H9 (cell line): ENCODE data around the gene TADA2B. TPM values are rescaled to one million over a fixed set of nuclear protein-coding genes. Genes with fewer than 3 reads are reported as not detected.
A peak's percentile ranks its signal among the peaks of the same experiment; 100 is the strongest.

Experiments
- DNase-seq: peaks from one replicate; pipeline ENCODE4 v3.0.0-alpha.2; 2017
- H2AFZ ChIP-seq: one replicate; pipeline ENCODE4 v1.6.1; 2013; ENCODE audit warnings: mild to moderate bottlenecking, low read length, control low read depth, moderate library complexity
- H2AK5ac ChIP-seq: 2 replicates; pipeline ENCODE4 v1.6.1; 2013; ENCODE audit warnings: low read length, control low read depth, mixed read lengths; ENCODE audit not compliant: insufficient read length
- H2BK120ac ChIP-seq: one replicate; pipeline ENCODE4 v1.6.1; 2013; ENCODE audit warnings: low read depth, mild to moderate bottlenecking, low read length, control low read depth, inconsistent platforms; ENCODE audit not compliant: poor library complexity, severe bottlenecking
- H2BK12ac ChIP-seq: 2 replicates; pipeline ENCODE4 v1.6.1; 2013; ENCODE audit warnings: low read length, control low read depth, mixed read lengths, low read depth; ENCODE audit not compliant: insufficient read length
- H2BK15ac ChIP-seq: 2 replicates; pipeline ENCODE4 v1.6.1; 2013; ENCODE audit warnings: low read depth, low read length, control low read depth
- H2BK20ac ChIP-seq: one replicate; pipeline ENCODE4 v1.6.1; 2013; ENCODE audit warnings: low read depth, mild to moderate bottlenecking, low read length, control low read depth, inconsistent platforms; ENCODE audit not compliant: poor library complexity, severe bottlenecking
- H2BK5ac ChIP-seq: 2 replicates; pipeline ENCODE4 v1.6.1; 2013; ENCODE audit warnings: low read length, control low read depth, mixed read lengths; ENCODE audit not compliant: insufficient read length
- H3K14ac ChIP-seq: 2 replicates; pipeline ENCODE4 v1.6.1; 2013; ENCODE audit warnings: low read length, control low read depth; ENCODE audit not compliant: insufficient read depth
- H3K18ac ChIP-seq: 2 replicates; pipeline ENCODE4 v1.6.1; 2013; ENCODE audit warnings: low read depth, mild to moderate bottlenecking, mixed read lengths, low read length, control low read depth; ENCODE audit not compliant: insufficient read length
- H3K23ac ChIP-seq: 2 replicates; pipeline ENCODE4 v1.6.1; 2013; ENCODE audit warnings: low read length, control low read depth, mixed read lengths, low read depth; ENCODE audit not compliant: insufficient read length
- H3K23me2 ChIP-seq: 2 replicates; pipeline ENCODE4 v1.6.1; 2013; ENCODE audit warnings: low read depth, mild to moderate bottlenecking, mixed read lengths, low read length, control low read depth; ENCODE audit not compliant: insufficient read length, poor library complexity, severe bottlenecking
- H3K27ac ChIP-seq: 2 replicates; pipeline ENCODE4 v1.5.1; 2013; ENCODE audit warnings: low read length, control low read depth, mixed read lengths, low read depth; ENCODE audit not compliant: insufficient read length
- H3K27me3 ChIP-seq: 2 replicates; pipeline ENCODE4 v1.6.1; 2013; ENCODE audit warnings: low read length, control low read depth, inconsistent platforms; ENCODE audit not compliant: insufficient read depth
- H3K4ac ChIP-seq: 2 replicates; pipeline ENCODE4 v1.6.1; 2013; ENCODE audit warnings: low read depth, mild to moderate bottlenecking, control low read depth, inconsistent platforms, low read length, moderate library complexity
- H3K4me1 ChIP-seq: 2 replicates; pipeline ENCODE4 v1.6.1; 2013; ENCODE audit warnings: low read length, control low read depth, inconsistent platforms; ENCODE audit not compliant: insufficient read depth
- H3K4me2 ChIP-seq: 2 replicates; pipeline ENCODE4 v1.6.1; 2013; ENCODE audit warnings: low read length, control low read depth, mixed read lengths; ENCODE audit not compliant: insufficient read length, insufficient read depth
- H3K56ac ChIP-seq: 2 replicates; pipeline ENCODE4 v1.6.1; 2013; ENCODE audit warnings: low read depth, mild to moderate bottlenecking, mixed read lengths, low read length, control low read depth; ENCODE audit not compliant: insufficient read length
- H3K79me1 ChIP-seq: 2 replicates; pipeline ENCODE4 v1.6.1; 2013; ENCODE audit warnings: low read depth, mild to moderate bottlenecking, moderate library complexity, low read length, control low read depth, inconsistent platforms; ENCODE audit not compliant: insufficient read depth, poor library complexity, severe bottlenecking
- H3K79me2 ChIP-seq: 2 replicates; pipeline ENCODE4 v1.6.1; 2013; ENCODE audit warnings: low read length, control low read depth, inconsistent platforms; ENCODE audit not compliant: insufficient read depth
- H3K9ac ChIP-seq: 2 replicates; pipeline ENCODE4 v1.6.1; 2013; ENCODE audit warnings: low read length, control low read depth, mixed read lengths; ENCODE audit not compliant: insufficient read length; ENCODE audit errors: extremely low read depth
- H3K9me3 ChIP-seq: one replicate; pipeline ENCODE4 v1.6.1; 2013; ENCODE audit warnings: low read depth, low read length, inconsistent platforms; ENCODE audit not compliant: control insufficient read depth
- H3T11ph ChIP-seq: one replicate; pipeline ENCODE4 v1.6.1; 2013; ENCODE audit warnings: mild to moderate bottlenecking, low read length, control low read depth, inconsistent platforms
- H4K20me1 ChIP-seq: one replicate; pipeline ENCODE4 v1.6.1; 2013; ENCODE audit not compliant: control insufficient read depth, insufficient read length, insufficient read depth
- H4K5ac ChIP-seq: 2 replicates; pipeline ENCODE4 v1.6.1; 2013; ENCODE audit warnings: low read depth, mild to moderate bottlenecking, mixed read lengths, low read length, control low read depth; ENCODE audit not compliant: insufficient read length
- H4K8ac ChIP-seq: replicated peaks from 2 replicates; pipeline ENCODE4 v1.6.1; 2013; ENCODE audit warnings: low read length, control low read depth, mixed read lengths, low read depth; ENCODE audit not compliant: insufficient read length
- H4K91ac ChIP-seq: 2 replicates; pipeline ENCODE4 v1.6.1; 2013; ENCODE audit warnings: low read depth, mild to moderate bottlenecking, moderate library complexity, mixed read lengths, low read length, control low read depth; ENCODE audit not compliant: insufficient read length
- H3K27ac Mint-ChIP-seq, 3 experiments: 2 replicates in 2 of 3; 3 replicates in 1 of 3; pipeline ENCODE4 v1.8.0; 2020 to 2021; ENCODE audit warnings: mixed read lengths in 3 of 3, mild to moderate bottlenecking in 1 of 3, moderate library complexity in 1 of 3
- H3K27me3 Mint-ChIP-seq: 2 replicates; pipeline ENCODE4 v1.8.0; 2021; ENCODE audit warnings: low read depth, mild to moderate bottlenecking, moderate library complexity, mixed read lengths
- H3K36me3 Mint-ChIP-seq, 3 experiments: 2 replicates in 2 of 3; 3 replicates in 1 of 3; pipeline ENCODE4 v1.8.0; 2020 to 2021; ENCODE audit warnings: low read depth in 3 of 3, mixed read lengths in 3 of 3; ENCODE audit not compliant: insufficient read depth in 1 of 3
- H3K4me1 Mint-ChIP-seq, 2 experiments: 2 replicates each; pipeline ENCODE4 v1.8.0; 2020; ENCODE audit warnings: mixed read lengths in 2 of 2
- H3K4me3 Mint-ChIP-seq, 2 experiments: 2 replicates in 1 of 2; 3 replicates in 1 of 2; pipeline ENCODE4 v1.8.0; 2020 to 2021; ENCODE audit warnings: mild to moderate bottlenecking in 2 of 2, mixed read lengths in 2 of 2, moderate library complexity in 1 of 2
- H3K9me3 Mint-ChIP-seq, 2 experiments: 2 replicates in 1 of 2; 3 replicates in 1 of 2; pipeline ENCODE4 v1.8.0; 2020; ENCODE audit warnings: mild to moderate bottlenecking in 2 of 2, mixed read lengths in 2 of 2, moderate library complexity in 1 of 2
- whole genome bisulfite sequencing: extraction: QIAGEN DNeasy Blood & Tissue Kit; methylation state at CpG from one replicate; pipeline ENCODE4 v1.1.7; 2013; ENCODE audit warnings: missing lambda C conversion rate, low lambda C conversion rate, mixed read lengths; ENCODE audit not compliant: insufficient read length; ENCODE audit errors: extremely low coverage; 5-methylcytosine and 5-hydroxymethylcytosine counted together
- total RNA-seq: library from RNA; stranded (reverse); gene quantifications from 2 replicates; pipeline ENCODE4 v1.2.1, GENCODE V29; 2021
- TF ChIP-seq, protein P1 (sequence below): fragments of 200-600 bp; sonication (generic); conservative IDR thresholded peaks from 3 replicates; pipeline ENCODE4 v1.8.0; 2021; ENCODE audit warnings: antibody characterized with exemption, mild to moderate bottlenecking

TADA2B gene
- total RNA-seq, 1 experiment from 2014 or later, result 14.0 TPM

DNA sequence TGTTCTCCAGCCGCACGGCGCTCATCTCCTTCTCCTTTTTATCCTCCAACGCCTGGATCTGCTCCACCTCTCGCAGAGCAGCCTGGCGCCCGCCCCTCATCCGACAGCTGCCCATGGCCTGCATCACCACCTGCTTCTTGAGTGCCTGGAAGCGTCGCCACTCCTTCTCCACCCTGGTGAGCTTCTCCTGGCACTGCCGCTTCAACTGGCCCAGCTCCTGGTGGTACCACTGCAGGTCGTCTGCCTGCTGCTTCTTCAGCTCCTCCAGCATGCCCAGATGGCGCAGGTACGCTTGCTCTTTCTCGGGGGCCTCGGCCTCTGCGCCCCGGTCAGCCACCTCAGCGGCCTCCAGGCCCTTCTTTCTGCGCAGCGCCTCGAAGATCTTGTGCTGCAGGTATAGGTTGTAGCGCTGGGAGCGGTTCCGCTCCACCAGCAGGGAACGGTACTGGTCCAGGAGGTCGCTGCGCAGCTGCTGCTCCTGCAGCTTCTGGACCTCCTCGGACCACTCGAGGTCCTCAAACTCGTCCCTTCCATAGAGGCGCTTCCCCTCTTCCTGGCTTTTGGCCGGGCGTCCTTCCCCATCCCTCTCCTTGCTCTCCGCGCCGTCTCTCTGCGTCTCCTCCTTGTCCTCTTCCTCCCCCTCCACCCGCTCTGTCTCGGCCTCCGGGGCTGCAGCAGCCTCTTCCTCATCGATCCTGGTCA lies 1.2 kb upstream of the TADA2B start:
- H3K9ac ChIP-seq, result no peak overlapping the region
- Mint-ChIP-seq H3K27me3 (peaks cover 33% of the 10 kb centered on the region), H3K9me3 (no peaks in the 10 kb centered on the region), H3K4me1 (peaks cover 26 to 31% of the 10 kb centered on the region in 2 experiments), H3K4me3 (peak overlapping the region; percentile 75 to 90), H3K27ac (no peak overlapping the region; a peak in 1 of 7 replicates), H3K36me3 (no peaks in the 10 kb centered on the region; a peak in 1 of 7 replicates)
- no peak overlapping the region for H2BK120ac ChIP-seq
- no peak for DNase-seq
- no peak overlapping the region for H4K8ac ChIP-seq
- H3K79me2 ChIP-seq, result peaks cover 4% of the 10 kb centered on the region; the same call in 1 of the 2 replicates
- H4K5ac ChIP-seq, result no peak overlapping the region
- no peaks in the 10 kb centered on the region for H4K20me1 ChIP-seq
- H3K27me3 ChIP-seq, result peaks cover 12% of the 10 kb centered on the region; the same call in 1 of the 2 replicates
- H3K23ac ChIP-seq, result no peak overlapping the region
- H3K27ac ChIP-seq, result no peak overlapping the region
- no peak overlapping the region for H3K18ac ChIP-seq
- H2BK5ac ChIP-seq, result no peak overlapping the region
- H3K9me3 ChIP-seq, result no peaks in the 10 kb centered on the region
- H3K56ac ChIP-seq, result no peak overlapping the region
- no peak overlapping the region for H3K14ac ChIP-seq
- H3K4ac ChIP-seq, result no peak overlapping the region
- H2AFZ ChIP-seq, result no peak overlapping the region
- H3K79me1 ChIP-seq, result peaks cover 4% of the 10 kb centered on the region
- TF ChIP-seq, protein P1, sequence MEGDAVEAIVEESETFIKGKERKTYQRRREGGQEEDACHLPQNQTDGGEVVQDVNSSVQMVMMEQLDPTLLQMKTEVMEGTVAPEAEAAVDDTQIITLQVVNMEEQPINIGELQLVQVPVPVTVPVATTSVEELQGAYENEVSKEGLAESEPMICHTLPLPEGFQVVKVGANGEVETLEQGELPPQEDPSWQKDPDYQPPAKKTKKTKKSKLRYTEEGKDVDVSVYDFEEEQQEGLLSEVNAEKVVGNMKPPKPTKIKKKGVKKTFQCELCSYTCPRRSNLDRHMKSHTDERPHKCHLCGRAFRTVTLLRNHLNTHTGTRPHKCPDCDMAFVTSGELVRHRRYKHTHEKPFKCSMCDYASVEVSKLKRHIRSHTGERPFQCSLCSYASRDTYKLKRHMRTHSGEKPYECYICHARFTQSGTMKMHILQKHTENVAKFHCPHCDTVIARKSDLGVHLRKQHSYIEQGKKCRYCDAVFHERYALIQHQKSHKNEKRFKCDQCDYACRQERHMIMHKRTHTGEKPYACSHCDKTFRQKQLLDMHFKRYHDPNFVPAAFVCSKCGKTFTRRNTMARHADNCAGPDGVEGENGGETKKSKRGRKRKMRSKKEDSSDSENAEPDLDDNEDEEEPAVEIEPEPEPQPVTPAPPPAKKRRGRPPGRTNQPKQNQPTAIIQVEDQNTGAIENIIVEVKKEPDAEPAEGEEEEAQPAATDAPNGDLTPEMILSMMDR, result no peak
- no peak overlapping the region for H2BK20ac ChIP-seq
- no peak overlapping the region for H2BK12ac ChIP-seq
- H3K23me2 ChIP-seq, result peaks cover 19% of the 10 kb centered on the region
- no peak overlapping the region for H3T11ph ChIP-seq
- H3K4me1 ChIP-seq, result peaks cover 3% of the 10 kb centered on the region; the same call in 1 of the 2 replicates
- H3K4me2 ChIP-seq, result peak overlapping the region; percentile 86
- H2BK15ac ChIP-seq, result no peak overlapping the region
- no peak overlapping the region for H2AK5ac ChIP-seq
- WGBS, result no CpG with 5 or more reads among the region's 42 CpGs
- no peak overlapping the region for H4K91ac ChIP-seq
